Measurements from ENCODE around the gene ACTA1. TPM values are rescaled to one million over a fixed set of nuclear protein-coding genes. Genes with fewer than 3 reads are reported as not detected.

The ACTA1 gene
- total and polyA plus RNA-seq, 10 of the 15 experiments (the other 5 are each of a cell fraction or from before 2014, with no cell fraction given) = 0.05 to 0.35 (median 0.12) TPM; not detected in 7

DNA sequence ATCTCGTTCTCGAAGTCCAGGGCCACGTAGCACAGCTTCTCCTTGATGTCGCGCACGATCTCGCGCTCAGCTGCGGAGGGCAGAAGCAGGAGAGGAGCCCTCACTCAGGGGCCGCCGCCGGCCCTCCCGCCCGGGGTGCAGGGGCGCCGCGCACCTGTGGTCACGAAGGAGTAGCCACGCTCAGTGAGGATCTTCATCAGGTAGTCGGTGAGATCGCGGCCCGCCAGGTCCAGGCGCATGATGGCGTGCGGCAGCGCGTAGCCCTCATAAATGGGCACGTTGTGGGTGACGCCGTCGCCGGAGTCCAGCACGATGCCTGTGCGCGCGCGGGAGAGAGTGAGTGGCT lies 1.8 kb downstream of the ACTA1 start:
- Histone ChIP-seq H3K9me3 (replicated peaks; ENCODE audit: control insufficient read depth, insufficient read depth, low read length) (peaks cover 8% of the 10 kb centered on the region; the same call in 1 of the 3 replicates), H3K4me3 (no peak overlapping the region), H3K79me2 (ENCODE audit: control insufficient read depth, insufficient read depth, low read length) (no peaks in the 10 kb centered on the region), H4K20me1 (ENCODE audit: control insufficient read depth, insufficient read depth) (peaks cover 4% of the 10 kb centered on the region; the same call in 1 of the 2 replicates), H3K4me2 (ENCODE audit: control insufficient read depth, insufficient read depth) (no peak overlapping the region), H3K4me1 (ENCODE audit: control insufficient read depth, insufficient read depth, low read length) (no peaks in the 10 kb centered on the region), H2AFZ (ENCODE audit: control insufficient read depth, low read depth, low read length) (no peak overlapping the region), H3K9ac (ENCODE audit: control insufficient read depth, insufficient read depth, low read length) (no peak overlapping the region), H3K27me3 (replicated peaks in 1 of 2; ENCODE audit: control insufficient read depth in 2 of 2, insufficient read depth in 2 of 2, low read length in 1 of 2) (peaks cover 12 to 14% of the 10 kb centered on the region in 2 experiments), H3K36me3 (ENCODE audit: control insufficient read depth in 2 of 2, insufficient read depth in 2 of 2, low read length in 1 of 2) (no peaks in the 10 kb centered on the region), H3K27ac (ENCODE audit: control insufficient read depth, insufficient read depth) (no peak overlapping the region)
- WGBS (ENCODE audit: insufficient coverage, insufficient replicate concordance, low lambda C conversion rate, missing lambda C conversion rate) = 90% methylated on average over 34 of the region's 38 CpGs
- FAIRE-seq (no peak), DNase-seq (ENCODE audit: low read depth, low spot score) (no peak), ATAC-seq (no peak)
- ChIA-PET RAD21 (ENCODE audit: unreplicated experiment) (no interaction called here), CTCF (no interaction called here), SMC1A (ENCODE audit: uncharacterized antibody, unreplicated experiment) (no interaction called here), POLR2A (no interaction called here)
- no peak for TF ChIP-seq RAD51 (IDR thresholded peaks at IDR 0.05)
- TF ChIP-seq NBN (IDR thresholded peaks at IDR 0.05) = no peak
- no peak for TF ChIP-seq MYC (IDR thresholded peaks at IDR 0.05; ENCODE audit: insufficient read depth, insufficient read length, insufficient replicate concordance, low read length, severe bottlenecking)
- TF ChIP-seq MYB (IDR thresholded peaks at IDR 0.05; ENCODE audit: borderline replicate concordance, low read depth, low read length) = no peak
- no peak for TF ChIP-seq MEF2A (IDR thresholded peaks at IDR 0.05; ENCODE audit: insufficient read depth, low read depth, low read length)
- TF ChIP-seq TCF3 (IDR thresholded peaks at IDR 0.05; ENCODE audit: borderline replicate concordance, insufficient read depth, low read depth, low read length) = no peak
- no peak for TF ChIP-seq SREBF2 (IDR thresholded peaks at IDR 0.05; ENCODE audit: low read length)
- TF ChIP-seq, protein P1, sequence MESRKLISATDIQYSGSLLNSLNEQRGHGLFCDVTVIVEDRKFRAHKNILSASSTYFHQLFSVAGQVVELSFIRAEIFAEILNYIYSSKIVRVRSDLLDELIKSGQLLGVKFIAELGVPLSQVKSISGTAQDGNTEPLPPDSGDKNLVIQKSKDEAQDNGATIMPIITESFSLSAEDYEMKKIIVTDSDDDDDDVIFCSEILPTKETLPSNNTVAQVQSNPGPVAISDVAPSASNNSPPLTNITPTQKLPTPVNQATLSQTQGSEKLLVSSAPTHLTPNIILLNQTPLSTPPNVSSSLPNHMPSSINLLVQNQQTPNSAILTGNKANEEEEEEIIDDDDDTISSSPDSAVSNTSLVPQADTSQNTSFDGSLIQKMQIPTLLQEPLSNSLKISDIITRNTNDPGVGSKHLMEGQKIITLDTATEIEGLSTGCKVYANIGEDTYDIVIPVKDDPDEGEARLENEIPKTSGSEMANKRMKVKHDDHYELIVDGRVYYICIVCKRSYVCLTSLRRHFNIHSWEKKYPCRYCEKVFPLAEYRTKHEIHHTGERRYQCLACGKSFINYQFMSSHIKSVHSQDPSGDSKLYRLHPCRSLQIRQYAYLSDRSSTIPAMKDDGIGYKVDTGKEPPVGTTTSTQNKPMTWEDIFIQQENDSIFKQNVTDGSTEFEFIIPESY (IDR thresholded peaks at IDR 0.05) = no peak
- TF ChIP-seq, protein P2, sequence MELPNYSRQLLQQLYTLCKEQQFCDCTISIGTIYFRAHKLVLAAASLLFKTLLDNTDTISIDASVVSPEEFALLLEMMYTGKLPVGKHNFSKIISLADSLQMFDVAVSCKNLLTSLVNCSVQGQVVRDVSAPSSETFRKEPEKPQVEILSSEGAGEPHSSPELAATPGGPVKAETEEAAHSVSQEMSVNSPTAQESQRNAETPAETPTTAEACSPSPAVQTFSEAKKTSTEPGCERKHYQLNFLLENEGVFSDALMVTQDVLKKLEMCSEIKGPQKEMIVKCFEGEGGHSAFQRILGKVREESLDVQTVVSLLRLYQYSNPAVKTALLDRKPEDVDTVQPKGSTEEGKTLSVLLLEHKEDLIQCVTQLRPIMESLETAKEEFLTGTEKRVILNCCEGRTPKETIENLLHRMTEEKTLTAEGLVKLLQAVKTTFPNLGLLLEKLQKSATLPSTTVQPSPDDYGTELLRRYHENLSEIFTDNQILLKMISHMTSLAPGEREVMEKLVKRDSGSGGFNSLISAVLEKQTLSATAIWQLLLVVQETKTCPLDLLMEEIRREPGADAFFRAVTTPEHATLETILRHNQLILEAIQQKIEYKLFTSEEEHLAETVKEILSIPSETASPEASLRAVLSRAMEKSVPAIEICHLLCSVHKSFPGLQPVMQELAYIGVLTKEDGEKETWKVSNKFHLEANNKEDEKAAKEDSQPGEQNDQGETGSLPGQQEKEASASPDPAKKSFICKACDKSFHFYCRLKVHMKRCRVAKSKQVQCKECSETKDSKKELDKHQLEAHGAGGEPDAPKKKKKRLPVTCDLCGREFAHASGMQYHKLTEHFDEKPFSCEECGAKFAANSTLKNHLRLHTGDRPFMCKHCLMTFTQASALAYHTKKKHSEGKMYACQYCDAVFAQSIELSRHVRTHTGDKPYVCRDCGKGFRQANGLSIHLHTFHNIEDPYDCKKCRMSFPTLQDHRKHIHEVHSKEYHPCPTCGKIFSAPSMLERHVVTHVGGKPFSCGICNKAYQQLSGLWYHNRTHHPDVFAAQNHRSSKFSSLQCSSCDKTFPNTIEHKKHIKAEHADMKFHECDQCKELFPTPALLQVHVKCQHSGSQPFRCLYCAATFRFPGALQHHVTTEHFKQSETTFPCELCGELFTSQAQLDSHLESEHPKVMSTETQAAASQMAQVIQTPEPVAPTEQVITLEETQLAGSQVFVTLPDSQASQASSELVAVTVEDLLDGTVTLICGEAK (IDR thresholded peaks at IDR 0.05; ENCODE audit: borderline replicate concordance) = no peak
- TF ChIP-seq, protein P3, sequence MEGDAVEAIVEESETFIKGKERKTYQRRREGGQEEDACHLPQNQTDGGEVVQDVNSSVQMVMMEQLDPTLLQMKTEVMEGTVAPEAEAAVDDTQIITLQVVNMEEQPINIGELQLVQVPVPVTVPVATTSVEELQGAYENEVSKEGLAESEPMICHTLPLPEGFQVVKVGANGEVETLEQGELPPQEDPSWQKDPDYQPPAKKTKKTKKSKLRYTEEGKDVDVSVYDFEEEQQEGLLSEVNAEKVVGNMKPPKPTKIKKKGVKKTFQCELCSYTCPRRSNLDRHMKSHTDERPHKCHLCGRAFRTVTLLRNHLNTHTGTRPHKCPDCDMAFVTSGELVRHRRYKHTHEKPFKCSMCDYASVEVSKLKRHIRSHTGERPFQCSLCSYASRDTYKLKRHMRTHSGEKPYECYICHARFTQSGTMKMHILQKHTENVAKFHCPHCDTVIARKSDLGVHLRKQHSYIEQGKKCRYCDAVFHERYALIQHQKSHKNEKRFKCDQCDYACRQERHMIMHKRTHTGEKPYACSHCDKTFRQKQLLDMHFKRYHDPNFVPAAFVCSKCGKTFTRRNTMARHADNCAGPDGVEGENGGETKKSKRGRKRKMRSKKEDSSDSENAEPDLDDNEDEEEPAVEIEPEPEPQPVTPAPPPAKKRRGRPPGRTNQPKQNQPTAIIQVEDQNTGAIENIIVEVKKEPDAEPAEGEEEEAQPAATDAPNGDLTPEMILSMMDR (IDR thresholded peaks at IDR 0.05 in 2 of 3, conservative IDR thresholded peaks at IDR 0.05 in 1 of 3; ENCODE audit: control insufficient read depth in 2 of 3, extremely low read depth in 1 of 3, insufficient read depth in 1 of 3, low read depth in 3 of 3, low read length in 3 of 3) = no peak
- TF ChIP-seq GATAD2B (conservative IDR thresholded peaks at IDR 0.05; ENCODE audit: low read depth) = no peak
- TF ChIP-seq, protein P4, sequence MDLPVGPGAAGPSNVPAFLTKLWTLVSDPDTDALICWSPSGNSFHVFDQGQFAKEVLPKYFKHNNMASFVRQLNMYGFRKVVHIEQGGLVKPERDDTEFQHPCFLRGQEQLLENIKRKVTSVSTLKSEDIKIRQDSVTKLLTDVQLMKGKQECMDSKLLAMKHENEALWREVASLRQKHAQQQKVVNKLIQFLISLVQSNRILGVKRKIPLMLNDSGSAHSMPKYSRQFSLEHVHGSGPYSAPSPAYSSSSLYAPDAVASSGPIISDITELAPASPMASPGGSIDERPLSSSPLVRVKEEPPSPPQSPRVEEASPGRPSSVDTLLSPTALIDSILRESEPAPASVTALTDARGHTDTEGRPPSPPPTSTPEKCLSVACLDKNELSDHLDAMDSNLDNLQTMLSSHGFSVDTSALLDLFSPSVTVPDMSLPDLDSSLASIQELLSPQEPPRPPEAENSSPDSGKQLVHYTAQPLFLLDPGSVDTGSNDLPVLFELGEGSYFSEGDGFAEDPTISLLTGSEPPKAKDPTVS (IDR thresholded peaks at IDR 0.05; ENCODE audit: low read depth, low read length) = no peak
- no peak for TF ChIP-seq BCL11A (IDR thresholded peaks at IDR 0.05; ENCODE audit: low read depth, low read length)
- no TSS peak for BruUV-seq (replicated peaks)
- intact Hi-C loops (cut with micrococcal nuclease; ENCODE audit: unreplicated experiment) (no loop called here), in situ Hi-C loops (cut with MboI) (no loop called here)

Data from GM12878 (cell line).